NCI-H128 (cell line): Measurements from ENCODE around the gene BCDIN3D.
"Not testable (repeated sequence)": the region's sequence is repeated elsewhere in the genome, so short reads cannot be mapped to it uniquely, and the experiment has no call there.

ENCODE experiments used
- DNase-seq: peaks from one replicate; lab custom pipeline; 2025; ENCODE audit not compliant: unreplicated experiment; lab: John Stamatoyannopoulos, UW

Gene BCDIN3D

DNA sequence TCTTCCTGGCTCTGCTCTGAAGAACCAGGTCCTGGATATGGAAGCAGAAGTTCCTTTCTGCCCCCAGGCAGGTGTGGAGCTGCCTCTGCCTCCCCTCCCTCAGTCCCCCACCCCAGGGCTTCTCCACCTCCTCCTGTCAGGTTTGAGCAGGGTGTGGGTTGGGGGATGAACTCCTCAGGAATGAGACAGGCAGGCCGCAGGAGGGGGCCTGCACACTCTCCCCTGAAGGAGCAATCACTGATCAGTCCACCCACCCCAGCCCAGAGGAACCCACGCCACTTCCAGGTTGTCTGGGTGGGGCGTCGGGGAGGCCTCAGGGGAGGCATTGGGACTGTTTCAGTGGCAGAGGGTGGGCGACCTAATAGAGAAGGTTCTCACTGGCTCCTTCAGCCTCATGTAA is 34.2 kb upstream of the BCDIN3D start:
- no peak for DNase-seq

DNA sequence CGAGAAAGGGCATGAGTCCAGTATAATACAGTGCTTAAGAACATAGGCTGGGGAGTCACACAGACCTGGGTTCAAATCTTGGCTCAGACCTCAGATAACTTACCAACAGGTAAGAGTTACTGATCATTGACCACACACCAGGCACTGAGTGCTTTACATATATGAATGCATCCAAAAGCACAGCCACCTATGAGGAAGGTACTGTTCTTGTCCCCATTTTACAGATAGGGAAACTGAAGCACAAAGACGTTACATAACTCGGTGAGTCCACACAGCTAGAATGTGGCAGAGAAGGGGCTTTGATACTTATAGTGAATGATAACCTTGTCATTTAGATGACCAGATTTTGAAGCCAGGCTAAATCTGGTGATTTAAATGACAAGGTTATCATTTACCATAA is 33.2 kb upstream of the BCDIN3D start:
- no peak for DNase-seq

DNA sequence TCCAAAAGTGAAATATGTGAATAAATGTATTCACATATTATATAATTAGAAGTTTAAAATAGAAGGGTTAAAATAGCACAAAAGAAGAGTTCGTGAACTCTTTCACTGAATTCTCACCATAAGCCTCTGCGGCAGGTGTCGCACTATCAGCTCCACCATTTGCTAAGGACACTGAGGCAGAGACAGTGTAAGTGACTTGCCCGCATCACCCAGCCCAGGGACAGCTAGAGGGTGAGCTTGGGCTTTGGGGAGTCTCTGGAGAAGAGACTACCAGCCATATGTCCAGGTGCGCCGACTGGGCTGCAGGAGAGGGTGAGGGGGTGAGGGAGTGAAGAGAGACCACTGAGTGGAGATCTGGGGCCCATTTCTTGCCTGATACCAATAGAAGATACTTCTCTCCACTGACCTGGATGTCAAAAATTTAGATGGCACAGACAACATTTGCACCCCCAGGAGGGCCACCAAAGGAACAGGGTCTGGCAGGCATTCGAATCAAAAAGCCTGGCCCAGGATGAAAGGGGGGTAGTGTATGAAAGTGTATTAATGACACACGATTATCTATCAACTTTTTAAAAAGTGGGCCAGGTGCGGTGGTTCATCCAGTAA is 32.3 kb upstream of the BCDIN3D start:
- no peak for DNase-seq

DNA sequence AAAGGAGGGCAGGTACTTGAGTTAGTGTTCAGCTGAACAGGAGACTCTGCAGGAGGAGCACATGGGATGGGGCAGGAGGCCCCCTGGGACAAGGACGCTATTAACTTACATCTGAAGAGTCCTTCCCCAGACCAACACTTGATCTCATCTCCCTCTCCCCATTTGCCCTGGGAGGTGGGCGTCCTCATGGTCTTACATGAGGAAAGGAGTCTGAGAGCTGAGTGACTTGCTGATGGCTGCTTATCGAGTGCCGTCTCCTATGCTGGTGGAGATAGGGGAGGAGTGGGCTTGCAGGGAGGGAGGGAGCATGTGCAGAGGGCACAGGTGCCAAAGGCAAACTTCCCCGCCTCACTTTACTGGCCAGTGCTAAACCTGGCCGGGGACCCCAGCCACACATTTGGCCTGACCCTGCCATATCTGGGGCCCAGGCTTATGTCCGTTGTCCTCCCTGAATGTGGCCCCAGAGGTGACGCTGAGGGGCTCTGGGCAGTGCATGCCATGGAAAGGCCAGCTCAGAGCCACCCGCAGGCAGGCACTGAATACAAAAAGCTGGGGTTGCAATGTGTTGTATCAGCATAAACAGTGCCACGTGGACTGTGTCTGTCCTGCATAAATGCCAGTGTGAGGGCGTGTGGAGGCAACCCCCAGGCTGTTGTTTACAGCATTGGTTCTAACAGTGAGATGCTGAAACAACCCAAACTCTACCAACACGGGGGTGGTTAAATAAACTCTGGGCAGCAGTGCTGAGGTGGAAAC is 31.4 kb upstream of the BCDIN3D start:
- no peak for DNase-seq

DNA sequence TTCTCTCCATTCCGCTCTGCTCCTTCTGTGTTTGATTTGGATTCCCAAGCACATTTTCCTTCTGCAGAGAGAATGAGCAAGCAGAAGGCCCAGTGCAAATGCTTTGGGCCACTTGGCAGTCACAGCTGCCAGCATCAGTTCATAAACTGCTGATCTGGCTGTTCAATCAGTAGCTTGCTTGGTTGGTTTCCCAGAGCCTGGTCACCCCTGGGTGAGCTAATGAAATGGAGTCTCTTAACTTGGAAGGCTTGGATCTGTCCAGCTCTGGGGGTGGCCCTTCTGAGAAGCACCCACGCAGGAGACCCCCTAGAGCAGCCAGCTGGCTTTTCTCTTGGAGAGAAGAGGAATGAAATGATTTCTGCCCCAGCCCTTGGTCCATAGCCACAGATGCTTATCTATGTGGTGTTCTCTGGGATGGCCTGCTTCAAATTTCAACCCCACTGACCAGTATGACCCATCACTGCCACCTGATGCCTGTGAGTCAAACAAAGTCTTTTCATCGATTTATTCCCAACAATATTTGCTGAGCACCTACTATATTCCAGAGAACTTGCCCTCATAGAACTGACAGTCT is 30.5 kb upstream of the BCDIN3D start:
- no peak for DNase-seq

DNA sequence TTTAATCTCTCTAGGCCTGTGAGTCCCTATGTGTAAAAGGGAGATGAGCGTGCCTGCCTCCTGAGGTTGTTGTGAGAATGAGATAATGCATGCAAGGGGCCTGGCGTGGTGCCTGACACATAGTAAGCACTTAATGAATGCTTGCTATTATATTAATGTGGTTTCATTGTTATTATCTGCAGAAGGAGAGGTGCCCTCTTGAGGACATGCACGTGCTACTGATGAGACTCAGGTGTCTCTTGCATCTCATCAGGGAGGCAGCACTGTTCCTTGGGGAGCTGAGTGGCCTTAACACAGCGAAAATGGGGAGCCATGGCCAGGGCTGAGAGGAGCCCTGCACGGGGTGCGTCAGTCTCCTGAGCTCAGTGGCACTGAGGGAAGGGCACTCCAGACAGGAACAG is 29.9 kb upstream of the BCDIN3D start:
- DNase-seq, result no peak

DNA sequence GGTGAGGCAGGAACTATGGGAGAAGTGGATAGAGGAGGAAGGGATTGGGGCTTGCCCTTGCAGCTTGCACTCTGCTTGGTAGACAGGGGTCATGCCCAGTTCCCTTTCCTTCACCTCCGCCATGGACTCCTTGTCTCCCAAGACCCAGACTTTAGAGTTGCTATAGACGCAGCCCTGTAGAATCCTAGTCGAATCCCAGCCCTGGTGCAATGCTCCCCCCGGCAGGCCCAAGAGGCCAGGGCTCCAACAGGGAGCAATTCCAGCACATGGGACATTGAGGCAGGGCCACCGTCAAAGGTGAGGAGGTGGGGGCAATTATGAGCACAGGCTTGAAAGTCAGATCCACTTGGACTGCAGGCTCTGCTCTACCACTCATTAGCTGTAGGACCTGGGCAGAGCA is 29.5 kb upstream of the BCDIN3D start:
- DNase-seq, result no peak

DNA sequence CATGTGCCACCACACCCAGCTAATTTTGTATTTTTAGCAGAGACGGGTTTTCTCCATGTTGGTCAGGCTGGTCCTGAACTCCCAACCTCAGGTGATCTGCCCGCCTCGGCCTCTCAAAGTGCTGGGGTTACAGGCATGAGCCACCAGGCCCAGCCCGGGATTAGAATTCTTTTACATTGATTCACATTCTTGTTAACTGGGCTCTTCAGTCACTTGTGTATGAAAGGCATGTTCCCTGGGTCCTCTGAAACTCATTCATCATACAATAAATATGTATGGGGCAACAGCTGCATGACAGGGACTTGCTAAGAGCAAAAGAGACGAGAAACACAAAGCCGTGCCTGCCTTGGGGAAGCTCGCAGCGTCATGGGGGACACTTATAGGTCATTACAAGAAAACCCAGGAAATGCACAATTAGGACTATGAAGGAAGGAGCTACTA is 28.9 kb upstream of the BCDIN3D start:
- DNase-seq, result not testable (repeated sequence)

DNA sequence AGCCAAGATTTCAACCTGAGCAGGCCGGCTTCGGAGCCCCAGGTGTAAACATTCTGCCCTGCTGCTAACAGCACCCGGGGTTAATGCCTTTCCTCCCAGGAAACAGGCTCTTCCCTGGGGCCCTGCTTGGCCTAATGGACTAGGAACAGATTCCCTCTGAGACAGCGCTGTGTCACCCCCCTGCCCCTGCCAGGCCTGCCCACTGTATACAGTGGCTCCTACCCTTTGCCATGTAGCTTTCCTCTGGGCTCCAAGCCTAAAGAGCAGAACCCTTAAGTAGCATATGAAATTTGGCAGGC is 28.3 kb upstream of the BCDIN3D start:
- no peak for DNase-seq

DNA sequence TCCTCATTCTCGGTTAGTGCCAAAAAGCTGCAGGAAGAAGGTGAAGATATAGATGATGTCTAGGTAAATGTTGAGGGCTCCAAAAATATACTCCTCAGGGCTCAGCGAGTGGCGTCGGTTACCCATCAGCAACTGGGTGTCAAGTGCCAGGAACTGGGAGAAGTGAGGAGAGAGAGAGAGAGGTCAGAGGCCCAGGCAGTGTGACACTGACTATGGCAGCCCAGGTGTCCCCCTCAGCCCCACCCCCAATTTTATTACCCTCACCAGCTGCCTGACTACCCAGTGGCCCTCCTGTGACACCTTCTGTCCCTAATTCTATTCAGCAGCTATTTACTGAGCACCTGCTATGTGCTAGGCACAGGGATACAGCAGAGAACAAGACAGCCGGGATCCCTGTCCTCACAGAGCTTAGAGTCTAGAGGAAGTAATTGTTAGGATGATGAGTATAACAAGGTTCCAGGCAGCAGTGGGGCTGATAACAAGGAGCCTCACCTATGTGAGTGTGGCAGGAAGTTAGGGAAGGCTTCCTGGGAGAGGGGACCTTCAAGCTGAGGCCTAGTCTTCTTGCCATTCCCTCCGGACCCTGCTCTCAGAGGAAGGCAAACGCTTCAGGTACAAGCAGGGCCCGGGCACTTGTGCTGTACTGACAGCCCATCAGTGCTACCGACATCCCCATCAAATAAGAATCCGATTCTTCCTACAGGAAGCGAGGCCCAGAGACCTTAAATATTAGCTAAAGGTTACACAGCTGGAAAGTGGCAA is 27.8 kb upstream of the BCDIN3D start:
- no peak for DNase-seq

DNA sequence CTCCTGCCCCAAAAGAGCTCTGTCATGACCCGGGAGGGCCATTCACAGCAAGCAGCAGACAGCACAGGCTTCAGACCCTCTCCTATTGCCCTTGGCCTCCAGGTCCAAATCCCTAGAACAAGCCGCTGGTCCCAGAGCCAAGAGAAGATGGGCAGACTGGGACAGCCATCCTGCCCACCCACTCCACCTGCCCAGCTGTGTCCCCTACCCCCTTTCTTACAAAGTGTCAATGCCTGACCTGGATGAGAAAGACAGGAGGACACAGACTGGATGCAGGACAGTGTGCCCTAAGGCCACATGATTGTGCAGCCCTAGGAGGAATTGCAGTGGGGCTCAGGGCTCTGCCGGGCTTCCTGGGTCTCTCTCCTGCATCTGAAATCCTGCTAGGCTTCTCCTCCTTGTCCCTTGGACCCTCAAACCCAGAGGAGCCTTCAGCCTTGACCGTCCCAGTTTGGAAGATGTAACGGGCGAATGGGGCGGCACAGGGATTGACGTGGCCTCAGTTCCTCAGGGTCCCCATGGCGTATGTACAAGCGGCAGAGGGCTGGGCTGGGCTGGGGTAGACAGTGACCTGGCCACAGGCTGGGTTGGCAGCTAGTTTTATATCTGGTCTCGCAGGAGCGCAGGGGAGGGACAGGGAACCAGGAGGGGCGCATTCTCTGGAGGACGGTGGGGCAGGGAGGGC is 27.1 kb upstream of the BCDIN3D start:
- DNase-seq, result no peak

DNA sequence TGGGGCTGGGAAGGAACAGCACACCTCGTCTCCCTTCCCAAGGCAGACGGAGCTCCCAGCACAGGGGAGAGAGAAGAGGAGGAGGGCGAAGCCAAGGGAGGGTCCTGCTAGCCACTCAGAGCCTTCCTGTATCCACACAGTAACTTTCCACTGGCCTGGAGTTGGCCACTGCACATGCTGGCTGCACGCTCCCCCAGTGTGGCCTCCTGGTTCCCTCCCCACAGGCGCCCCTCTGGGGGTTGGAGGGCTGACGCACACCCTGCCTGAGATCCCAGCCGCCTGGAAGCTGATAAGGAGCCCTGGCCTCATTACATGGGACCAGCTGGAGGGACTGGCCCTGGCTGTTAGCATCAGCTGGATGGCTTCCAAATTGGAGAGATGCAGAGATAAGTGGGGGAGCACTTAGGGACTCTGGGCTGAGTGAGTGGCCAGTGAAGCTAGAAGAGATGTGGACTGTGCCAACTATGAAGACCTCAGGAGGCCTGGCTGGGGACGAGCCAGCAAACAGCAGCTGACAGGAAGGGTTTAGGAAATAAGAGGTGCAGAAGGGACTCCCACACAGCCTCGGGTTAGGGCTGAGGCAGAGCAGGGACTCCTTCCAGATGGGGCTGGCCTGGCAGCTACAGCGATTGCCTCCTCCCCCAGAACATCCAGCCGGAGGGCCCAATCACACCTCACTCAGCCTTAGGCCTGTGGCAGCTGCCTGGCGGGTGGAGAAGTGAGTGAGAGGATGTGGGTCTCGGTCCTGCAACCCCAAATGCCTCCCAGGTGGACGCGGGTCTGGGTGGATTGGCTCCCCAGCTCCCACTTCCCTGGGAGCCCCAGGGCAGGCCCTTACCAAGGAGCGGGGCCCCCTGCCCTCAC is 26.3 kb upstream of the BCDIN3D start:
- DNase-seq, result peak; percentile 82

DNA sequence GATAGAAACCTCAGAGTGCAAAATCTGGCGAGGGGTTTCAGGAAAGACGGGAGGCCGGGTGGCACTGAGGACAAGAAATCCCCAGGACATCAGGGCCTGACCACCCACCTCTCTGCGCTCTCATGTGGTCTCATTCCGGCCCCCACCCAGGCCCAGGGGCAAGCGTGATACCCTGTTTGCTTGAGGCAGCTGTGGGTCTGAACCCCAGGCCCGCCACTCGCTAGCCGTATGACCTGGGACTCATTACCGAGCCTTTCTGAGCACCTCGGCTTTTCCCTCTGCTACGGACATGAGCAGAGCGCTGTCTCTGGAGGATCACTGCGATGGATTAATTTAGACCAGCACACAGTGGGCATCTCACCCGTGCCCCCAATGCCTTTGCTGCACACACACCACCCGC is 25.5 kb upstream of the BCDIN3D start:
- DNase-seq, result no peak

DNA sequence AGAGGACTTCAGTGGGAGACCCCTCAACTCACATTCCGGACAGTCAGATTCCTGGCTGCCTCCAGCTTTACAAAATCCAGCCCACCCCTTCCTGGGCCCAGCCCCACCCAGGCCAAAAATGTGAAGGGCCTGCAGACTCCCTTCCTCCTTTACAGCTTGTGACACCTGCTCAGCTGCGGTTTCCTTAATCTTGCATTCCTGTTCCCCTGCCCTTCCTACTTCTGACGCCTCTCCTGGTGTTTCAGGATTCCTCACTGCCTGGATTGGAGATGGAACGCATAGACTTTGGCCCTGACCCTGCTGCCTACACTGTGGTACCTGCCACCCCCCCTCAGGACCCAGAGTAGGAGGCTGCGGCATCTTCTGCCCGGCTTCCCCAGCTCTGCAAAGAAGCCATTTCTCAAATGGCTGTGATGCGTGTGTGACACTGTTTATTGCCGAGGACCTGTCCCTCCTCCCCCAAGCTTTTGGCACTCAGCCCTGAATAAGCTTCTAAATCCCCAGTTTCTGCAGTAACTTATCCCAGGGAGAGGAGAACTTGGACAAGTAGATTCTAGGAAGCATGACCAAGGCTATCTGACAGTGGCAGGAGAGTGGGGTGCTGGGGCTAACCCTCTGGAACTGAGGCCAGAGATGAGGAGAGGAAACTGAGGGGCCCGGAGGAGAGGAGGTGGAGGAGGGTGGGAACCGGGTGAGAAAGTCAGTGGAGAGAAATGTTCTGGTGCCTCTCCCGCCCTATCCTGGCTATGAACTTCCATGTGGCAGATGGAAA is 24.9 kb upstream of the BCDIN3D start:
- no peak for DNase-seq

DNA sequence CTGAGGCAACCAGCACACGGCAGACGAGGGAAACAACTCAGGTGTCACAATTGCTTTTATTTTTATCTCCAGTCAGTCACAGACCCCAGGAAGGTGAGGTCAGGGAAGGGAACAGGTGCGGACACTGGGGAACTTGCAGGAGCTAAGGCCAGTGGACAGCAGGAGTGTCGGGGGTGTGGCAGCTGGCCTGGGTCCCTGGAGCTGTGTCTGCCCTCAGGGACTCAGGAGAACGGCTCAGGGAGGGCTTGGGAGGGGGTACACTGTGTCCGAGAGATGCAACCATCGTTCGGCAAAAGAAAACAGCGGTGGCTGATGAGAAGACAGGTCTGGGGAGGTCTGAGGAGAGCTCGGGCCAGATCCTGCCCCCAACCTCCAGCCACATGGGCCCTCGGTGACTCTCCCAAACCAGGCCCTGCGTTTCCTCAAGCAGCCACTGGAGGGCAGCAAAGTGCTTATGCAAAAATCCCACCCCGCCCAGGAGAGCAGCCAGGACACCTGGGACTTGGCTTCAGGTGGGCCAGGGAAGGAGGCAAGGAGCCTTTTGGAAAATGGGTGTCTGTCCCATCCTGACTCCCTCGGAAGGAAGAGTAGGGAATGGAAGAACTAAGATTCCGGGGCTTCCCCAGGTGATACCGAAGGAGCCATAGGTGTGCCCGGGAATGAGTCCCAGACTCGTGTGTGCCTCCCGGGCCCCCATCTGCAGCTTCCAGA is 24.1 kb upstream of the BCDIN3D start:
- peak; percentile 45 for DNase-seq

DNA sequence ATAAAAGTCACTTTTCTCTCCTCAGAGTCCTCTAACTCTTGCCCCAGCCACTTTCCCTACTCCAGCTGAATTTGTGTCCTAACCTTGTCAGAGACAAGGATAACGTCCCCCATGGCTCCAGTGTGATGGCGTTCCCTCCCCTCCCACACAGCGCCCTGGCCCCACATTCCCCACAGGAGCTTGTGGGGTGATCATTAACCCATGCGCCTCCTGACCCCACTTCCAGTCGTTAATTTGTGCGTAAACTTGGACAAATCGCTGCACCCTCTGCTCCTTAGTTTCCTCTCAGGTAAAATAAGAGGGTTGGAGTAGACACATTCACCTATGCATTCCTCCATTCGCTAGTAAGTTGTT is 22.9 kb upstream of the BCDIN3D start:
- DNase-seq, result no peak

DNA sequence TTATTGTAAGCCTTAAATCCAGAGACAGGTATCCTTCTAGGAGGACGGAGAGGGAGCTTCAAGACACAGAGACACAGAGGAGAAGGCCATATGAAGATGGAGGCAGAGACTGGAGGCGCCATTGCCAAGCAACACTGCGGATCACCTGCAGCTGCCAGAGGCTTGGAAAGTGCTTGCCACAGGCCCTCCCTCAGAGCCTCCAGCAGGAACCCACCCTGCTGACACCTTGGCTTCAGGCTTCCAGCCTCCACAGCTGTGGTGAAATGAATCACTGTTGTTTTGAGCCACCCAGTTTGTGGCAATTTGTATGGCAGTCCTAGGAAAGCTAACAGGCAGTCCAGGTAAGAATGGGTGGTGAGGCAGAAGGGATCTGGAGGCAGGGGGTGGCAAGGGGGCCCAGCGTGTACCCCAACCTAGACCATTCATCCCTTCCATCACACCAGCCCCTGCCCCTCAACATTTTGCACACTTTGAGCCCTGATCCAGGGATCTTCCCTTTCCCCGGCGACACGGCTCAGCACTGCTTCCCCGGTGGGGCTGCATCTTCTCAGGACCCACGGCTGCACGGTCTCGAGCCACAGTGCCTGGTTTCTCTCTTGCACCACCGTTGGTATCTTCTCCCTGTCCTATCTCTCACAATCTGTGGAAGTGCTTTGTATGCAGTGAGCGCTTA is 22.3 kb upstream of the BCDIN3D start:
- DNase-seq, result no peak

DNA sequence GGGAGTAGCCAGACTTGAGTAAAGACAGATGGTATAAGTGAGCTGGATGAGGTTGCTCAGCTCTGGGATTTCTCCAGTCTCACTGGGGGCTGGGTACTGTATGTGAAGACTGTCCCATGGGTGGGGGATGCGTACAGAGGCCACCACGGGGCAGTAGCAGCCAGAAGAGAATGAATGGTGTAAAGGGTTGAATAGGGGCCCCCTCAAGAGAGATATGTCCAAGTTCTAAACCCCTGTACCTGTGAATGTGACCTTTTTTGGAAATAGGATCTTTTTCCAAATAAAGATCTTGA is 21.8 kb upstream of the BCDIN3D start:
- DNase-seq, result no peak
